Vagina (tissue), 2 donors: ENCODE data around the gene CHST9.

Source experiments
- POLR2A ChIP-seq, 2 donors: fragments of 450-650 bp; IDR thresholded peaks; one replicate each; pipeline ENCODE4 v1.6.1; 2017; ENCODE audit warnings: antibody characterized with exemption in 2 of 2, mild to moderate bottlenecking in 2 of 2, moderate library complexity in 2 of 2
- POLR2AphosphoS5 ChIP-seq, 2 donors: sonication (generic); formaldehyde crosslinking; IDR thresholded peaks; one replicate each; pipeline ENCODE4 v1.9.0; 2017; ENCODE audit warnings: antibody characterized with exemption in 2 of 2, mild to moderate bottlenecking in 2 of 2, low read depth in 1 of 2; ENCODE audit not compliant: insufficient read depth in 1 of 2

DNA sequence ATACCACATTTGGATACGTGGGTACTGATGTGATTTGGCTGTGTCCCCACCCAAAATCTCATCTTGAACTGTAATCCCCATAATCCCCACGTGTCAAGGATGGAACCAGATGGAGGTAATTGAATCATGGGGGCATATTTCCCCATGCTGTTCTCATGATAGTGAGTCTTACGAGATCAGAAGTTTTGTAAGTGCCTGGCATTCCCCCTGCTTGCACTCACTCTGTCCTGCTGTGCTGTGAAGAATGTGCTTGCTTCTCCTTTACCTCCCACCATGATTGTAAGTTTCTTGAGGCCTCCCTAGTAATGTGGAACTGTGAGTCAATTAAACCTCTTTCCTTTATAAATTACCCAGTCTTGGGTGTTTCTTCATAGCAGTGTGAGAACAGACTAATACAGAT lies 70.3 kb downstream of the CHST9 start:
- TF ChIP-seq POLR2AphosphoS5 (IDR thresholded peaks at IDR 0.05; ENCODE audit: insufficient read depth in 1 of 2, low read depth in 1 of 2) (no peak), POLR2A (IDR thresholded peaks at IDR 0.05) (no peak)
